GM23338 (cell line): ENCODE data around the gene RNF157. TPM values are rescaled to one million over a fixed set of nuclear protein-coding genes. Genes with fewer than 3 reads are reported as not detected.

Experiments
- ATAC-seq: fragments of 200-7000 bp; cut with Tn5 transposase; 3 replicates; pipeline ENCODE4 v1.9.1; 2020
- DNase-seq: peaks from one replicate; pipeline ENCODE4 v3.0.0-alpha.2; 2015; ENCODE audit warnings: low spot score
- H2AFZ ChIP-seq: fragments of 200-600 bp; sonication (generic); 2 replicates; pipeline ENCODE4 v1.8.0; 2016; ENCODE audit warnings: antibody characterized with exemption, mild to moderate bottlenecking, moderate library complexity
- H3F3A ChIP-seq: fragments of 200-600 bp; sonication (generic); replicated peaks from 2 replicates; pipeline ENCODE4 v1.8.0; 2017; ENCODE audit warnings: antibody characterized with exemption, mixed run types, low read depth
- H3K27ac ChIP-seq: fragments of 200-600 bp; sonication (generic); 2 replicates; pipeline ENCODE4 v1.6.1; 2016; ENCODE audit warnings: low read depth
- H3K27me3 ChIP-seq: fragments of 200-600 bp; sonication (generic); 2 replicates; pipeline ENCODE4 v1.8.0; 2016; ENCODE audit warnings: mild to moderate bottlenecking, mixed run types, moderate library complexity; ENCODE audit not compliant: insufficient read depth
- H3K36me3 ChIP-seq: fragments of 200-600 bp; sonication (generic); 2 replicates; pipeline ENCODE4 v1.8.0; 2016; ENCODE audit warnings: mild to moderate bottlenecking; ENCODE audit not compliant: insufficient read depth
- H3K4me1 ChIP-seq: fragments of 200-600 bp; sonication (generic); 2 replicates; pipeline ENCODE4 v1.8.0; 2016; ENCODE audit warnings: mild to moderate bottlenecking, moderate library complexity; ENCODE audit not compliant: insufficient read depth
- H3K4me2 ChIP-seq: fragments of 200-600 bp; sonication (generic); 2 replicates; pipeline ENCODE4 v1.7.1; 2017; ENCODE audit warnings: mixed run types
- H3K4me3 ChIP-seq: fragments of 200-600 bp; sonication (generic); 2 replicates; pipeline ENCODE4 v1.6.1; 2016; ENCODE audit warnings: mixed run types
- H3K79me2 ChIP-seq: fragments of 200-600 bp; sonication (generic); replicated peaks from 2 replicates; pipeline ENCODE4 v1.8.0; 2017; ENCODE audit warnings: mild to moderate bottlenecking; ENCODE audit not compliant: insufficient read depth
- H3K9me2 ChIP-seq: fragments of 200-600 bp; sonication (generic); 2 replicates; pipeline ENCODE4 v1.8.0; 2017; ENCODE audit not compliant: insufficient read depth
- H4K20me1 ChIP-seq: fragments of 200-600 bp; sonication (generic); replicated peaks from 2 replicates; pipeline ENCODE4 v1.8.0; 2017; ENCODE audit warnings: mild to moderate bottlenecking; ENCODE audit not compliant: insufficient read depth
- H3K27ac Mint-ChIP-seq: 2 replicates; pipeline ENCODE4 v1.8.0; 2020; ENCODE audit warnings: inconsistent platforms, mild to moderate bottlenecking, moderate library complexity, mixed read lengths
- H3K27me3 Mint-ChIP-seq: 3 replicates; pipeline ENCODE4 v1.8.0; 2022; ENCODE audit warnings: low read depth, mild to moderate bottlenecking, moderate library complexity, mixed read lengths, inconsistent platforms; ENCODE audit not compliant: insufficient read depth, poor library complexity
- H3K36me3 Mint-ChIP-seq: 3 replicates; pipeline ENCODE4 v1.8.0; 2021; ENCODE audit warnings: low read depth, mild to moderate bottlenecking, inconsistent platforms, moderate library complexity, mixed read lengths
- H3K4me1 Mint-ChIP-seq: 3 replicates; pipeline ENCODE4 v1.8.0; 2020; ENCODE audit warnings: mild to moderate bottlenecking, inconsistent platforms, mixed read lengths
- H3K4me3 Mint-ChIP-seq: 3 replicates; pipeline ENCODE4 v1.8.0; 2021; ENCODE audit warnings: moderate library complexity, mild to moderate bottlenecking, inconsistent platforms, mixed read lengths
- H3K9me3 Mint-ChIP-seq: 3 replicates; pipeline ENCODE4 v1.8.0; 2020; ENCODE audit warnings: moderate library complexity, mild to moderate bottlenecking, inconsistent platforms, mixed read lengths
- CREB1 ChIP-seq: fragments of 250-450 bp; sonication (Bioruptor Pico); IDR thresholded peaks from 2 replicates; pipeline ENCODE4 v1.5.0; 2020; ENCODE audit warnings: low read depth, mild to moderate bottlenecking, moderate library complexity
- EZH2 ChIP-seq: fragments of 200-600 bp; sonication (generic); IDR thresholded peaks from one replicate; pipeline ENCODE4 v1.8.0; 2017; ENCODE audit warnings: antibody characterized with exemption, mild to moderate bottlenecking, low read depth; ENCODE audit not compliant: unreplicated experiment
- EZH2phosphoT487 ChIP-seq: fragments of 200-600 bp; sonication (generic); IDR thresholded peaks from one replicate; pipeline ENCODE4 v1.8.1; 2018; ENCODE audit warnings: antibody characterized with exemption; ENCODE audit not compliant: unreplicated experiment
- JUNB ChIP-seq: IDR thresholded peaks from one replicate; pipeline ENCODE4 v1.6.1; 2016; ENCODE audit warnings: antibody characterized with exemption; ENCODE audit not compliant: unreplicated experiment
- NANOG ChIP-seq: IDR thresholded peaks from 2 replicates; pipeline ENCODE4 v1.6.1; 2016; ENCODE audit warnings: antibody characterized with exemption, borderline replicate concordance
- POLR2AphosphoS5 ChIP-seq: IDR thresholded peaks from 2 replicates; pipeline ENCODE4 v1.6.1; 2016; ENCODE audit warnings: antibody characterized with exemption, low read depth
- STAT1 ChIP-seq: IDR thresholded peaks from one replicate; pipeline ENCODE4 v1.6.1; 2016; ENCODE audit warnings: antibody characterized with exemption; ENCODE audit not compliant: unreplicated experiment
- ZNF114 ChIP-seq: fragments of 250-450 bp; sonication (Bioruptor Pico); IDR thresholded peaks from 2 replicates; pipeline ENCODE4 v1.5.0; 2020; ENCODE audit warnings: mild to moderate bottlenecking, moderate library complexity
- ZNF331 ChIP-seq: fragments of 250-450 bp; sonication (Bioruptor Pico); IDR thresholded peaks from 2 replicates; pipeline ENCODE4 v1.5.0; 2020; ENCODE audit warnings: low read depth, mild to moderate bottlenecking, moderate library complexity
- polyA plus RNA-seq: library from polyadenylated mRNA; unstranded; fragments of >200 nt; fragmentation: Nextera tagmentation; extraction: Ambion mirVana; gene quantifications from 2 replicates; pipeline ENCODE4 v1.2.1, GENCODE V29; 2016
- total RNA-seq: library from RNA; depleted of rRNA; stranded (reverse); fragments of >200 nt; shearing (Covaris generic); gene quantifications from 2 replicates; pipeline ENCODE4 v1.2.3, GENCODE V29; 2014
- TF ChIP-seq, protein P1 (sequence below), 2 experiments: fragments of 200-600 bp in 1 of 2; sonication (generic) in 1 of 2; conservative IDR thresholded peaks; 2 replicates each; pipeline versions ENCODE4 v1.5.1 to v1.6.1; 2016 to 2017; ENCODE audit warnings: antibody characterized with exemption in 2 of 2, low read depth in 2 of 2, mild to moderate bottlenecking in 2 of 2, moderate library complexity in 1 of 2
- TF ChIP-seq, protein P2 (sequence below): IDR thresholded peaks from one replicate; pipeline ENCODE4 v1.6.1; 2018; ENCODE audit warnings: antibody characterized with exemption; ENCODE audit not compliant: unreplicated experiment
- TF ChIP-seq, protein P3 (sequence below): fragments of 250-450 bp; sonication (Bioruptor Pico); IDR thresholded peaks from 2 replicates; pipeline ENCODE4 v1.5.0; 2020; ENCODE audit warnings: mild to moderate bottlenecking, moderate library complexity
- TF ChIP-seq, protein P4 (sequence below): IDR thresholded peaks from 2 replicates; pipeline ENCODE4 v1.6.1; 2016; ENCODE audit warnings: antibody characterized with exemption

RNF157 gene
- total and polyA plus RNA-seq, 2 experiments from 2014 or later = 7.8 to 11.7 TPM

DNA sequence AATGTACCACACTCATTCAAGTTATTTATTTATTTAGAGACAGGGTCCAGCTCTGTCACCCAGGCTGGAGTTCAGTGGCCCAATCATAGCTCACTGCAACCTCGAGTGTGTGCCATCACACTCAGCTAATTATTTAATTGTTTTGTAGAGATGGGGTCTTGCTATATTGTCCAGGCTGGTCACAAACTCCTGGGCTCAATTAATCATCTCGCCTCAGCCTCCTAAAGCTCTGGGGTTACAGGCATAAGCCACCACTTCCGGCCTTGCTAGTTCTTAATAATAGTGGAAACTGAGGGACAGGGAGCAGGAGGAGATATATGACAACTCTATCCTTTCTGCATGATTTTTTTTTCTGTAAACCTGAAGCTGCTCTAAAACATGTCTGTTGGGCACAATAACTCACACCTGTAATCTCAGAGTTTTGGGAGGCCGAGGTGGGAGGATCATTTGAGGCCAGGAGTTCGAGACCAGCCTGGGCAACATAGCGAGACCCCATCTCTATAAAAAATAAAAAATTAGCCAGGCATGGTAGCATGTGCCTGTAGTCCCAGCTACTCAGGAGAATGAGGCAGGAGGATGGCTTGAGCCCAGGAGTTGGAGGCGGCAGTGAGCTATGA is 125.0 kb downstream of the RNF157 start:
- Histone ChIP-seq H3K4me1 (peaks cover 8% of the 10 kb centered on the region; the same call in 1 of the 2 replicates), H3K79me2 (no peaks in the 10 kb centered on the region), H3K27ac (no peak overlapping the region), H3K36me3 (no peaks in the 10 kb centered on the region), H3K4me3 (no peak overlapping the region), H3K27me3 (no peaks in the 10 kb centered on the region), H3K4me2 (no peak overlapping the region), H4K20me1 (no peaks in the 10 kb centered on the region), H3F3A (peaks cover 7% of the 10 kb centered on the region; the same call in 1 of the 2 replicates), H3K9me2 (no peaks in the 10 kb centered on the region), H2AFZ (no peak overlapping the region)
- Mint-ChIP-seq H3K27me3 (peaks cover 10% of the 10 kb centered on the region), H3K4me1 (peaks cover 8% of the 10 kb centered on the region), H3K36me3 (no peaks in the 10 kb centered on the region), H3K9me3 (peaks cover 4% of the 10 kb centered on the region; the same call in 2 of the 3 replicates), H3K27ac (no peak overlapping the region), H3K4me3 (no peak overlapping the region)
- TF ChIP-seq JUNB = no peak
- no peak for TF ChIP-seq EZH2
- no peak for TF ChIP-seq POLR2AphosphoS5
- TF ChIP-seq, protein P1, sequence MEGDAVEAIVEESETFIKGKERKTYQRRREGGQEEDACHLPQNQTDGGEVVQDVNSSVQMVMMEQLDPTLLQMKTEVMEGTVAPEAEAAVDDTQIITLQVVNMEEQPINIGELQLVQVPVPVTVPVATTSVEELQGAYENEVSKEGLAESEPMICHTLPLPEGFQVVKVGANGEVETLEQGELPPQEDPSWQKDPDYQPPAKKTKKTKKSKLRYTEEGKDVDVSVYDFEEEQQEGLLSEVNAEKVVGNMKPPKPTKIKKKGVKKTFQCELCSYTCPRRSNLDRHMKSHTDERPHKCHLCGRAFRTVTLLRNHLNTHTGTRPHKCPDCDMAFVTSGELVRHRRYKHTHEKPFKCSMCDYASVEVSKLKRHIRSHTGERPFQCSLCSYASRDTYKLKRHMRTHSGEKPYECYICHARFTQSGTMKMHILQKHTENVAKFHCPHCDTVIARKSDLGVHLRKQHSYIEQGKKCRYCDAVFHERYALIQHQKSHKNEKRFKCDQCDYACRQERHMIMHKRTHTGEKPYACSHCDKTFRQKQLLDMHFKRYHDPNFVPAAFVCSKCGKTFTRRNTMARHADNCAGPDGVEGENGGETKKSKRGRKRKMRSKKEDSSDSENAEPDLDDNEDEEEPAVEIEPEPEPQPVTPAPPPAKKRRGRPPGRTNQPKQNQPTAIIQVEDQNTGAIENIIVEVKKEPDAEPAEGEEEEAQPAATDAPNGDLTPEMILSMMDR (conservative IDR thresholded peaks at IDR 0.05; ENCODE audit: low read depth in 2 of 2) = no peak
- TF ChIP-seq CREB1 (CRISPR knock-in tag) = no peak
- TF ChIP-seq, protein P2, sequence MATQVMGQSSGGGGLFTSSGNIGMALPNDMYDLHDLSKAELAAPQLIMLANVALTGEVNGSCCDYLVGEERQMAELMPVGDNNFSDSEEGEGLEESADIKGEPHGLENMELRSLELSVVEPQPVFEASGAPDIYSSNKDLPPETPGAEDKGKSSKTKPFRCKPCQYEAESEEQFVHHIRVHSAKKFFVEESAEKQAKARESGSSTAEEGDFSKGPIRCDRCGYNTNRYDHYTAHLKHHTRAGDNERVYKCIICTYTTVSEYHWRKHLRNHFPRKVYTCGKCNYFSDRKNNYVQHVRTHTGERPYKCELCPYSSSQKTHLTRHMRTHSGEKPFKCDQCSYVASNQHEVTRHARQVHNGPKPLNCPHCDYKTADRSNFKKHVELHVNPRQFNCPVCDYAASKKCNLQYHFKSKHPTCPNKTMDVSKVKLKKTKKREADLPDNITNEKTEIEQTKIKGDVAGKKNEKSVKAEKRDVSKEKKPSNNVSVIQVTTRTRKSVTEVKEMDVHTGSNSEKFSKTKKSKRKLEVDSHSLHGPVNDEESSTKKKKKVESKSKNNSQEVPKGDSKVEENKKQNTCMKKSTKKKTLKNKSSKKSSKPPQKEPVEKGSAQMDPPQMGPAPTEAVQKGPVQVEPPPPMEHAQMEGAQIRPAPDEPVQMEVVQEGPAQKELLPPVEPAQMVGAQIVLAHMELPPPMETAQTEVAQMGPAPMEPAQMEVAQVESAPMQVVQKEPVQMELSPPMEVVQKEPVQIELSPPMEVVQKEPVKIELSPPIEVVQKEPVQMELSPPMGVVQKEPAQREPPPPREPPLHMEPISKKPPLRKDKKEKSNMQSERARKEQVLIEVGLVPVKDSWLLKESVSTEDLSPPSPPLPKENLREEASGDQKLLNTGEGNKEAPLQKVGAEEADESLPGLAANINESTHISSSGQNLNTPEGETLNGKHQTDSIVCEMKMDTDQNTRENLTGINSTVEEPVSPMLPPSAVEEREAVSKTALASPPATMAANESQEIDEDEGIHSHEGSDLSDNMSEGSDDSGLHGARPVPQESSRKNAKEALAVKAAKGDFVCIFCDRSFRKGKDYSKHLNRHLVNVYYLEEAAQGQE = no peak
- no peak for TF ChIP-seq ZNF331 (CRISPR knock-in tag)
- TF ChIP-seq STAT1 = no peak
- no peak for TF ChIP-seq EZH2phosphoT487
- no peak for TF ChIP-seq NANOG
- TF ChIP-seq, protein P3, sequence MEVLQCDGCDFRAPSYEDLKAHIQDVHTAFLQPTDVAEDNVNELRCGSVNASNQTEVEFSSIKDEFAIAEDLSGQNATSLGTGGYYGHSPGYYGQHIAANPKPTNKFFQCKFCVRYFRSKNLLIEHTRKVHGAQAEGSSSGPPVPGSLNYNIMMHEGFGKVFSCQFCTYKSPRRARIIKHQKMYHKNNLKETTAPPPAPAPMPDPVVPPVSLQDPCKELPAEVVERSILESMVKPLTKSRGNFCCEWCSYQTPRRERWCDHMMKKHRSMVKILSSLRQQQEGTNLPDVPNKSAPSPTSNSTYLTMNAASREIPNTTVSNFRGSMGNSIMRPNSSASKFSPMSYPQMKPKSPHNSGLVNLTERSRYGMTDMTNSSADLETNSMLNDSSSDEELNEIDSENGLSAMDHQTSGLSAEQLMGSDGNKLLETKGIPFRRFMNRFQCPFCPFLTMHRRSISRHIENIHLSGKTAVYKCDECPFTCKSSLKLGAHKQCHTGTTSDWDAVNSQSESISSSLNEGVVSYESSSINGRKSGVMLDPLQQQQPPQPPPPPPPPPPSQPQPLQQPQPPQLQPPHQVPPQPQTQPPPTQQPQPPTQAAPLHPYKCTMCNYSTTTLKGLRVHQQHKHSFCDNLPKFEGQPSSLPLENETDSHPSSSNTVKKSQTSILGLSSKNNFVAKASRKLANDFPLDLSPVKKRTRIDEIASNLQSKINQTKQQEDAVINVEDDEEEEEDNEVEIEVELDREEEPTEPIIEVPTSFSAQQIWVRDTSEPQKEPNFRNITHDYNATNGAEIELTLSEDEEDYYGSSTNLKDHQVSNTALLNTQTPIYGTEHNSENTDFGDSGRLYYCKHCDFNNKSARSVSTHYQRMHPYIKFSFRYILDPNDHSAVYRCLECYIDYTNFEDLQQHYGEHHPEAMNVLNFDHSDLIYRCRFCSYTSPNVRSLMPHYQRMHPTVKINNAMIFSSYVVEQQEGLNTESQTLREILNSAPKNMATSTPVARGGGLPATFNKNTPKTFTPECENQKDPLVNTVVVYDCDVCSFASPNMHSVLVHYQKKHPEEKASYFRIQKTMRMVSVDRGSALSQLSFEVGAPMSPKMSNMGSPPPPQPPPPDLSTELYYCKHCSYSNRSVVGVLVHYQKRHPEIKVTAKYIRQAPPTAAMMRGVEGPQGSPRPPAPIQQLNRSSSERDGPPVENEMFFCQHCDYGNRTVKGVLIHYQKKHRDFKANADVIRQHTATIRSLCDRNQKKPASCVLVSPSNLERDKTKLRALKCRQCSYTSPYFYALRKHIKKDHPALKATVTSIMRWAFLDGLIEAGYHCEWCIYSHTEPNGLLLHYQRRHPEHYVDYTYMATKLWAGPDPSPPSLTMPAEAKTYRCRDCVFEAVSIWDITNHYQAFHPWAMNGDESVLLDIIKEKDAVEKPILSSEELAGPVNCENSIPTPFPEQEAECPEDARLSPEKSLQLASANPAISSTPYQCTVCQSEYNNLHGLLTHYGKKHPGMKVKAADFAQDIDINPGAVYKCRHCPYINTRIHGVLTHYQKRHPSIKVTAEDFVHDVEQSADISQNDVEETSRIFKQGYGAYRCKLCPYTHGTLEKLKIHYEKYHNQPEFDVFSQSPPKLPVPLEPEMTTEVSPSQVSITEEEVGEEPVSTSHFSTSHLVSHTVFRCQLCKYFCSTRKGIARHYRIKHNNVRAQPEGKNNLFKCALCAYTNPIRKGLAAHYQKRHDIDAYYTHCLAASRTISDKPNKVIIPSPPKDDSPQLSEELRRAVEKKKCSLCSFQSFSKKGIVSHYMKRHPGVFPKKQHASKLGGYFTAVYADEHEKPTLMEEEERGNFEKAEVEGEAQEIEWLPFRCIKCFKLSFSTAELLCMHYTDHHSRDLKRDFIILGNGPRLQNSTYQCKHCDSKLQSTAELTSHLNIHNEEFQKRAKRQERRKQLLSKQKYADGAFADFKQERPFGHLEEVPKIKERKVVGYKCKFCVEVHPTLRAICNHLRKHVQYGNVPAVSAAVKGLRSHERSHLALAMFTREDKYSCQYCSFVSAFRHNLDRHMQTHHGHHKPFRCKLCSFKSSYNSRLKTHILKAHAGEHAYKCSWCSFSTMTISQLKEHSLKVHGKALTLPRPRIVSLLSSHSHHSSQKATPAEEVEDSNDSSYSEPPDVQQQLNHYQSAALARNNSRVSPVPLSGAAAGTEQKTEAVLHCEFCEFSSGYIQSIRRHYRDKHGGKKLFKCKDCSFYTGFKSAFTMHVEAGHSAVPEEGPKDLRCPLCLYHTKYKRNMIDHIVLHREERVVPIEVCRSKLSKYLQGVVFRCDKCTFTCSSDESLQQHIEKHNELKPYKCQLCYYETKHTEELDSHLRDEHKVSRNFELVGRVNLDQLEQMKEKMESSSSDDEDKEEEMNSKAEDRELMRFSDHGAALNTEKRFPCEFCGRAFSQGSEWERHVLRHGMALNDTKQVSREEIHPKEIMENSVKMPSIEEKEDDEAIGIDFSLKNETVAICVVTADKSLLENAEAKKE = no peak
- TF ChIP-seq, protein P4, sequence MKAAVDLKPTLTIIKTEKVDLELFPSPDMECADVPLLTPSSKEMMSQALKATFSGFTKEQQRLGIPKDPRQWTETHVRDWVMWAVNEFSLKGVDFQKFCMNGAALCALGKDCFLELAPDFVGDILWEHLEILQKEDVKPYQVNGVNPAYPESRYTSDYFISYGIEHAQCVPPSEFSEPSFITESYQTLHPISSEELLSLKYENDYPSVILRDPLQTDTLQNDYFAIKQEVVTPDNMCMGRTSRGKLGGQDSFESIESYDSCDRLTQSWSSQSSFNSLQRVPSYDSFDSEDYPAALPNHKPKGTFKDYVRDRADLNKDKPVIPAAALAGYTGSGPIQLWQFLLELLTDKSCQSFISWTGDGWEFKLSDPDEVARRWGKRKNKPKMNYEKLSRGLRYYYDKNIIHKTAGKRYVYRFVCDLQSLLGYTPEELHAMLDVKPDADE = no peak
- no peak for TF ChIP-seq ZNF114 (CRISPR knock-in tag)
- no peak for ATAC-seq
- DNase-seq = no peak
